Measurements from ENCODE around the gene NOL4L. TPM values are rescaled to one million over a fixed set of nuclear protein-coding genes. Genes with fewer than 3 reads are reported as not detected.

The NOL4L gene
- total RNA-seq, 1 experiment from 2014 or later: 31.7 TPM

DNA sequence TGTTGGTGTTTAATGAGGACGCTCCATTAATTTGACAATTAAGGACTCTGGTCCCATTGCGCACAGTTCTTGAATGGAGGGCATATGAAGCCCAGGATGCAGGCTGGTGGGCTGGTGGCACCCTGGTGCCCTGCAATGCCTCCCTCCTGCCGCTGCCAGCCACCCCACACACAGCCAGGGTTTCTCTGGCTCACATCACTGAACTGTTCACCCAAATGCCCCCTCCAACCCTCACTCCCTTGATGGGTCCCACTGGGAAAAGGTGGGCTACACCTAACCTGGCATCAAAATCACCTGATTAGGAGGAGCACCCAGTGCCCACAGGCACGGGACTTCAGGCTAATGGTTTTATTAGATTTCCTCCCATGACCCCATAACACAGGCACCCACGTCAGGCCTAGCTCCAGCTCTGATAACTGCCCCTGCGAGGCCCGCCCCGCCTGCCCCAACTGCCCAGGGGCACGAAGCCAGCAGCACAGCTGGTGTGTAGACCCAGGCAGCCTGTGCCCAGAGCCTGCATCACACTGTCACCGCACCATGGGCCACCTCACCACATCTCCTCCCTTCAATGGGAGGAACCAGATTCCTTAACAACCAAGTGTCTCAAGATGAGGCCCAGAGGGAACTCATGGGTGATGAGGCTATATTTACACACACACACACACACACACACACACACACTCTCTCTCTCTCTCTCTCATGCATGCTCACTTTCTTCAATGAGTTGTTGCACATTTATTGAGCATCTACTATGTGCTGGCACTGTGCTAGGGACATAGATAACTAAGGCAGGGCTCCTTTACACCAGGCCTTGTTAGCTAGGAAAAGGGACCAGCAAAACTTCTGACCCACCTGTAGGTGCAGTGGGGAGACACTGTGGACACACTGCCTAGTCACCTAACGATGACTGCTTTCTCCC, 107.3 kb downstream of the NOL4L start:
- H3K4me2 ChIP-seq (ENCODE audit: insufficient read depth, insufficient read length, low read length): no peak overlapping the region
- TF ChIP-seq, protein P1, sequence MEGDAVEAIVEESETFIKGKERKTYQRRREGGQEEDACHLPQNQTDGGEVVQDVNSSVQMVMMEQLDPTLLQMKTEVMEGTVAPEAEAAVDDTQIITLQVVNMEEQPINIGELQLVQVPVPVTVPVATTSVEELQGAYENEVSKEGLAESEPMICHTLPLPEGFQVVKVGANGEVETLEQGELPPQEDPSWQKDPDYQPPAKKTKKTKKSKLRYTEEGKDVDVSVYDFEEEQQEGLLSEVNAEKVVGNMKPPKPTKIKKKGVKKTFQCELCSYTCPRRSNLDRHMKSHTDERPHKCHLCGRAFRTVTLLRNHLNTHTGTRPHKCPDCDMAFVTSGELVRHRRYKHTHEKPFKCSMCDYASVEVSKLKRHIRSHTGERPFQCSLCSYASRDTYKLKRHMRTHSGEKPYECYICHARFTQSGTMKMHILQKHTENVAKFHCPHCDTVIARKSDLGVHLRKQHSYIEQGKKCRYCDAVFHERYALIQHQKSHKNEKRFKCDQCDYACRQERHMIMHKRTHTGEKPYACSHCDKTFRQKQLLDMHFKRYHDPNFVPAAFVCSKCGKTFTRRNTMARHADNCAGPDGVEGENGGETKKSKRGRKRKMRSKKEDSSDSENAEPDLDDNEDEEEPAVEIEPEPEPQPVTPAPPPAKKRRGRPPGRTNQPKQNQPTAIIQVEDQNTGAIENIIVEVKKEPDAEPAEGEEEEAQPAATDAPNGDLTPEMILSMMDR (conservative IDR thresholded peaks at IDR 0.05): no peak
- H4K20me1 ChIP-seq (ENCODE audit: control insufficient read depth, insufficient read depth, insufficient read length): no peaks in the 10 kb centered on the region
- no peak overlapping the region for H2BK12ac ChIP-seq (ENCODE audit: insufficient read length, low read depth, low read length)
- peaks cover 8% of the 10 kb centered on the region; the same call in 1 of the 2 replicates for H3K4me1 ChIP-seq (ENCODE audit: insufficient read depth, low read length)
- no peaks in the 10 kb centered on the region for H3K9me3 Mint-ChIP-seq
- no peak overlapping the region for H3K9ac ChIP-seq (ENCODE audit: extremely low read depth, insufficient read length, low read length)
- no peak overlapping the region for H3K23ac ChIP-seq (ENCODE audit: insufficient read length, low read depth, low read length)
- H3K4me3 Mint-ChIP-seq: no peak overlapping the region
- no peak overlapping the region for H4K8ac ChIP-seq (replicated peaks; ENCODE audit: insufficient read length, low read depth, low read length)
- no CpG with 5 or more reads among the region's 11 CpGs for WGBS (ENCODE audit: extremely low coverage, insufficient read length, low lambda C conversion rate)
- H3K18ac ChIP-seq (ENCODE audit: insufficient read length, low read depth, low read length): no peak overlapping the region
- no peak overlapping the region for H2BK5ac ChIP-seq (ENCODE audit: insufficient read length, low read length)
- no peak overlapping the region for H2BK15ac ChIP-seq (ENCODE audit: low read depth, low read length)
- no peak overlapping the region for H3K14ac ChIP-seq (ENCODE audit: insufficient read depth, low read length)
- H2BK120ac ChIP-seq (ENCODE audit: low read depth, low read length, poor library complexity, severe bottlenecking): no peak overlapping the region
- no peak overlapping the region for H3K4ac ChIP-seq (ENCODE audit: low read depth, low read length)
- H3T11ph ChIP-seq (ENCODE audit: low read length): no peak overlapping the region
- H3K27me3 ChIP-seq (ENCODE audit: insufficient read depth, low read length): no peaks in the 10 kb centered on the region
- no peak overlapping the region for H2AK5ac ChIP-seq (ENCODE audit: insufficient read length, low read length)
- no peak overlapping the region for H3K27ac Mint-ChIP-seq
- H2BK20ac ChIP-seq (ENCODE audit: low read depth, low read length, poor library complexity, severe bottlenecking): no peak overlapping the region
- H3K79me2 ChIP-seq (ENCODE audit: insufficient read depth, low read length): peaks cover 31% of the 10 kb centered on the region; the same call in 1 of the 2 replicates
- H4K5ac ChIP-seq (ENCODE audit: insufficient read length, low read depth, low read length): no peak overlapping the region
- no peak overlapping the region for H3K56ac ChIP-seq (ENCODE audit: insufficient read length, low read depth, low read length)
- H3K79me1 ChIP-seq (ENCODE audit: insufficient read depth, low read depth, low read length, poor library complexity, severe bottlenecking): peaks cover 2% of the 10 kb centered on the region
- H4K91ac ChIP-seq (ENCODE audit: insufficient read length, low read depth, low read length): no peak overlapping the region
- H3K4me1 Mint-ChIP-seq: peaks cover 65 to 68% of the 10 kb centered on the region in 2 experiments
- no peaks in the 10 kb centered on the region; the same call in none of the 2 replicates for H3K27me3 Mint-ChIP-seq (ENCODE audit: low read depth)
- H3K9me3 ChIP-seq (ENCODE audit: control insufficient read depth, low read depth, low read length): no peaks in the 10 kb centered on the region
- DNase-seq: no peak
- H3K23me2 ChIP-seq (ENCODE audit: insufficient read length, low read depth, low read length, poor library complexity, severe bottlenecking): peaks cover 4% of the 10 kb centered on the region
- no peak overlapping the region for H2AFZ ChIP-seq (ENCODE audit: low read length)
- peaks cover 3 to 6% (median 5%) of the 10 kb centered on the region in 3 experiments; a peak in 5 of 7 replicates for H3K36me3 Mint-ChIP-seq (ENCODE audit: insufficient read depth in 1 of 3, low read depth in 3 of 3)
- no peak overlapping the region for H3K27ac ChIP-seq (ENCODE audit: insufficient read length, low read depth, low read length)
